NCI-H524 treated with DMSO at 0.1 percent for 48 hours (cell line): ENCODE data around the gene PELI2.

Source experiments
- DNase-seq: peaks from one replicate; lab custom pipeline; 2025; lab: John Stamatoyannopoulos, UW

Gene PELI2

DNA sequence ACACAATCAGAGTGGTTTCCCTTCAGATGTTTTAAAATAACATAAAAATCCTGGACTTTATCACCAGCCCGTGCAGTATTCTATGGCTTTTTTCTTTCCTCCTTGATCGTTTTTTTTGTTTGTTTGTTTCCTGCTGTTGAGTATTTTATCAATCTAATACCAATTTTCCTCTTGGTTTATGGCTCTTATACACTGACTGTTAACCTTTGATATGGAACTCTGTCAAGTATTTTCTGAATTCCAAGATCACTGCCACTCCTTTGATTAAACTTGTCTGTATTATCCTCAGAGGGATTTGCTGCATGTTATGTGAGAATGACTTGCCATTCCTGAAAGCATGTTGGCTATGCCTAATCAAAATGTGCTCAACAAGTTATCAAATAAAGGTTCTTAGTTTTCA lies 88.4 kb downstream of the PELI2 start:
- DNase-seq, result no peak

DNA sequence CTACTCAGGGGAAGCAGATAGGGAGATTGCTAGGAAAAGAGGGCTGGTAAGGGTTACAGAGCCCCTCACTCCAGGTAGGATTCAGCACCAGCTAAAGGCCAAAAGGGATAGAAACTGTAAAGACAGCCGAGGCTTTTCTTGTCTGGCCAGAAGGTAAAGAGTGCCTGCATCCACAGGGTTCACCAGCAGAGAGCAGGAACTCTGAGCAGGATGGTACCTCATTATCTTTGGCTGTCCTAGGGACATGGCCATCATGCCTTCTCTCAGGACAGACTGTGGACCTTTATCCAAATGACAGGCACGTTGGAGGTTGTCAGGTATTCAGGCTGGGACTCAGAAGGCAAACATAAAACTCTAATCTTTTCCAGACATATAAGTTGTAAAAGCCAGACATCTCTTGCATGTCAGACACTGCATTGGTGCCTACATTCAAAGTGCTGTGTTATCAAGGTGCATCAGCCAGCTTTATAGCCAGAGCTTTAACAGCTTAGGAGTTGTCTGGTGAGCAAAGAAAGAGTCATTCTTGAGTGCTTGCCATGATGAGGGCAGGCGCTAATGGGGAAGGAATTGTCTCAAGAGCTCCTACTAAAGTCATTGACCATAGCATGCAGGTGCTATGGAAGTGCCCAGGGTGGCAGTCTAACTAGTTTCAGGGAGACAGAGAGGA lies 89.5 kb downstream of the PELI2 start:
- no peak for DNase-seq

DNA sequence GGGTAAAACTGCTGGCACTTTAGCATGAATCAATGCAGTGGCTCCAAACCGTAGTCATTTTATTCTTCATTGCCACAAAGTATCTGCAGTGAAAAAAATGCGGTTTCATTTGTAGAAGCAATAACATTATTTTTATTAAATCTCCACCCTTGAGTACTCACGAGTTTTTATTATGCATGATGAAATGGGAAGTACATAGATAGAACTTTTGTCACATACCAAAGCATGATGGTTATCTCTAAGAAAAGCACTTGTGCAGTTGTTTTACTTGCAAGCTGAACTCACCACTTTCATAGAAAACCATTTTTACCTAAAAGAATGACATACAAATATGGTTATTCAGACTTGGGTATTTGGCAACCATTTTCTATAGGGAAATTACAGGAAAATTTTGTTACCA lies 90.3 kb downstream of the PELI2 start:
- DNase-seq, result no peak

DNA sequence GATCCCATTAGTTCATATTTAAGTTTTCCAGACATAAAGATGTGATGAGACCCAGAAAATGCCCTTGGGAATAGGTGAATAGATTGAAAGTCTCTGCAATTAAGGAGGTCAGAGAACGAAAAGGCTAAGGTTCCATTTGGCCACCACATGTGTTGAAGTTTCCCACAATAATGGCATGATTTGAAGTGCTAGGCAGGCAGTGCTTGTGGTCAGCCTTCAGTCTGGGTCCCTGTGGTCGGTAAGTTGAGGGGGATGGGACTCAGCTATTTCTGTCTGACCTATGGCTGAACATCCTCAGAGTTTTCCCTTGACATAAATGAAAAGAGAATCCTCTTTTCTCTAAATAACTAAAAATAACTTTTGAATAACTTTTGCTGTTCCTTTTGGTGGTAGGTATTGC lies 92.4 kb downstream of the PELI2 start:
- DNase-seq, result no peak

DNA sequence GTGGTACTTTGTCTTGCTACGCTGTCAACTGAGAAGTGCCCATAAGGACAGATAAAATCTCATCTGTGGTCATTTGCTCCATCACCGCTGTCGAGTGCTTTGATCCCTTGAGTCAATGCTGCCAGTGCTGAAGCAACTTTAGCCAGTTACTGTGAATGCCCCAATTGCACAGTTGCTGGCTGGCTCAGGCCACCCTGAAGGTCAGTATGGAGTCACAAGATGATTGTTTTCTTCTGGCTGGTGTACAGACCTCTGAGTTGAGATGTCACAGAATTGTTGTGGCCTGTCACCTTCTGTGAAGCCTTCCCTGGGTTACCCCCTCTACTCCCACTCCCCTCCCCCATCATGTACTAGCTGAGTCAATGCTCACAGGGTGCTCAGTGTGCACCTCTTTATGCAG lies 92.9 kb downstream of the PELI2 start:
- DNase-seq, result no peak

DNA sequence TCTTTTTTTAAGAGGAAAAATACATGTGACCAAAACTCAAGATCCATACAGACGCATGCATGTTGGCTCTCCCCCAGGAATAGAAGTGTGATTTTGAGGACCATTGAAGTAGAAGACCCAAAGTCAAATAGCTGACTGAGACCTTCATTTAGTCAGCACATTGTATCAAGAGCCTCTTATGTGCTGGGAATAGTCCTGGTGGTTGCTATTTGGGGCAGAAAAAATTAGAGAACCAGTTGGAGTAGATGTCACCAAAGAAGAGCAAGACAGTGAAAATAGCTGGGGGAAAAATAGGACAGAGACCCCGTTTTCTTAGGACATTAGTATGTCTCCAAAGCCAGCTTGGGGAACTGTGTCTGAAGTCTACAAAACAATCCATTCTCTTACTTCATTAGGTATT lies 93.6 kb downstream of the PELI2 start:
- no peak for DNase-seq

DNA sequence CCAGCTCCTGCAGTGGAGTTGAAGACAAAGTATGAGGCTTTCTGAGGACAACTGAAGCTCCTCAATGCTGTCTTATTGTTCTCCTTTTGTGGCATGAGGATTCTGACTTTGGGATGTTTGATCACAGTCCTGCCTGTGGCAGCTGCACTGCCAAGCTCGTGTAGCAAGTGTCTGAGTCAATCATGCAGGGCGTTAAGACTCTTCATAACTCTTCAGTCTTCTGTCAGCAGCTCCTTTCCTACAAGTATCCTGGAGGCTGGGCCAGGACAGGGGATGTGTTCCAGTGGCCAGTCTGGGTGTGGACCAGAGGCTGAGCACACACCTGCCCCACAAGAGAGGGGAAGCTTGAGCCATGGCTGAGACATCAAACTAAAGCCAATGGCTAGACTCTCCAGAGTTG lies 94.3 kb downstream of the PELI2 start:
- DNase-seq, result no peak

DNA sequence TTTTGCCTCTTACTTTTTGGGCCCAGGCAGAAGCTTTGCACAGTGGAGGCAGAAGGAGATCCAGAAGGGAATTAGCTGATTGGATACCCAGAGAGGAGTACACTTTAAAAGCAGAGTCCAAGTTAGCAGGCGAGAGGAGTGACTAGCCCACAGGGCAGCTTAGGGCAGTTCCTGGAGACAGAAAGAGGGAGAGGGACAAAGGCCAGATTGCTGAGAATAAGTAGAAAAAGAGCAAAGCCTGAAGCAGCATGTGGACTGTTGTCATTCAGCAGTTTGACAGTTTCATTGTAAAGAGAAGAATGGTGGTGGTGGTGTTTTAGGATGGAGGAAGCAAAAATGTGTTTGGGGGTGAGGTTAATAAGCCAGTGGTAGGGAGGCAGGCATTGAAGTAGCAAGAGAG lies 95.1 kb downstream of the PELI2 start:
- DNase-seq, result no peak

DNA sequence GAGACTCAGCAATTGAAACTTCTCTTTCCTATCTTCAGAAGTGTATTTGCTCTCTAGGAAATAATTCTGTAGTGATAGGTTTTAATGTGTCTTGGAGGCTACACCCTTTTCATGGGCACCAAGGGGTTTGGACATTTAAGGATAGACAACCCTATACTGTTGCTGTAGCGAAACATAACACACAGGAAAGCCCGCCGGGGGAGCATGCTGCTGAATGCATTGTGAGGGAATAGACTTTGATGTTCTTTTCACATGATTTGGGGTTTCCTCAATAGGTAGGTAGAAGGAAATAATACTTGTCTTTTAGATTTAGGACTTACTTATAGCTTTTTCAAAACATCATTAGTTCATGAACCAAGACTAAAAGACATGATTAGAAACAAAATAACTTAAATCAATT lies 97.0 kb downstream of the PELI2 start:
- no peak for DNase-seq

DNA sequence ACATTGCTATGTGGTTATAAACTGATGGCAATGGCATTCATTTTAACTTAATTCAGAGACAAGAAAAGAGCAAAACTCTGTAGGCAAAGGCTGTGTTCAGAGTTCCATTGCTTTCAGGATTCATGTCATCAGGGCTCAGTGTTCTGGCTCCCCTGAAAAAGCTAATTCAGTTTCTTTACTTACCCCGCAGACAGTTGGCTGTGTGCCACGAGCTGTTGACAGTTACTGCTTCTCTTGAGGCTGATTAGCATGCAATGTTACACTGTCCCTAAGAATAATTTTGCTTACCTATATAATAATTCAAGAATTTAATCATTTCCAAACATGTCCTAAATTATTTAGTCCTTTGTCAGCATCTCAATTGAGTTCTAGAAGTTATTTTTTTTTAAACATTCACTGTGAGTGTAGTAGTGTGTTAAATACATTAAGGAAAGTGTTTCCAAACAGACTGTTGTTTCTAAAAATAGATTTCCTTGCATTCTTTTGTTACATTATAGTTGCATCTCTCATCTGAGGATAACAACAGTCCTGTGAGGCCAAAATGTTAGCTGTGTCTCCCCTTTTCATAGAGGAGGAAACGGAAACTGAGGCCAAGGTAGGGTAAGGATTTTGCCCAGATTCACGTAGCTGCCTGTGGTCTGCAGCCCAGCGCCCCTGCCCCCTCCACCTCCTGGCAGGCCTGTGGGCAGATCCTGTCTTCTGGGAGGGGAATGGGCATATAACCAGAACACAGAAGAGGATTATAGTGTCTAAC lies 98.6 kb downstream of the PELI2 start:
- no peak for DNase-seq

DNA sequence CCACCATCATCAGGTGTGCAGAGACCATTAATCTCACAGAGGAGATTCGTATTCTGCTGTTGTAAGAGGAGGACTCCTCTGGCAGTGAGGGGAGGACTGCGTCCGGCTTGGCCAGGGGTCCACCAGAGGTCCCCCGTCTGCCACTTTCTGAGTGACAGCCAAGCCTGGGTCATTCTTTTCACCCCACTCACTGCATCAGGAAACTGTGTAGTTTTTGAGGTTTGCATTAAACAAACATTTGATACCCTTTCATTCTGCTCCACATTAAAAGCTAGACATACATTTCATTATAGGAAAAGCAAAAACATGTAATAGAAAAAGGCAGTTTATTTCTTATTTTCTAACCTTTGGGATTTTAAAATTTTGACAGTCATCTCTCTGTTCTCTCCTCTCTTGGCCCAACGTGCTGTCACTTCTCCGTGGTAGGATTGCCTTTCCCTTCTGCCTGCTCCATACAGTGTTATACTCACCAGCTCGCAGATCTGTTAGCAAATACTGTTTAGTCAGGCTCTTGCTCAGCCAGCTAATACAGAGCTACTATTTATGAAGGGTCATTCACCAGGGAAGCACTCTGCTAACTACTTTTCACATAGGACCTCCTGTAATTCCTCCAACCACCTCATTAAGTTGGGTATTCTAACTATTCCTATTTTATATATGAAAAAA lies 99.3 kb downstream of the PELI2 start:
- no peak for DNase-seq

DNA sequence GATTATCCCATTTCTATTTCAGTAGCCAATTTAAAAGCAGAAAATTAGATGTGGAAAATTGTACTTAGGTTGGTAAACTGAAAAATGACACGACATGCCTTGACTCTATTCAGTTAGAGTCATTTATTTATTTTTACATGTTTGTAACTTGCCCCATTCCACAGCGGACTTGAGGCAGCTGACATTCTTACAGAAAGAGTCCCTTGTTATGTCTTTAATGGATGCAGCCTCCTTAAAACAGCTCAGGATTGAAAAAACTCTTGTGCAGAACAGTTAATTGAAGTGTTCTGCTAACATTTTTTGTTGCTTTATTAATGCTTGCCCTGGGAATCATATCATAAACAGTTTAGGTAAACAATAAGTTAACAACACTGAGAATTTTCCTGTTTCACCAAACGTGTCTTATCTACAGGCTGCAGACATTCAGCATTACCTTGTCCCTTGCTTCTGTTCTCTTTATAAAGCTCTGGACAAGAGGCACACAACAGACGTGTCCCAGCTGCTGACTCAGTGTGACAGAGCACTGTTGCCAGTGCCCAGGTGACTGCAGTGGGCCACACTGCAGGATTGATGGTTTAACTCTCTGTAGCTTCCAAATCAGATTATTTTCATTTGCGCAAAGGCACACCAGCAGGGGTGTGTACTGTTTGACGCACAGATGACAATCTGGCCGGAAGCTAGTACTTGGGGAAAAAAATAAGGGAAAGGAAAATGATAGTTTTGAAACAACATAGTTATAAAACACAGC lies 101.6 kb downstream of the PELI2 start:
- DNase-seq, result no peak

DNA sequence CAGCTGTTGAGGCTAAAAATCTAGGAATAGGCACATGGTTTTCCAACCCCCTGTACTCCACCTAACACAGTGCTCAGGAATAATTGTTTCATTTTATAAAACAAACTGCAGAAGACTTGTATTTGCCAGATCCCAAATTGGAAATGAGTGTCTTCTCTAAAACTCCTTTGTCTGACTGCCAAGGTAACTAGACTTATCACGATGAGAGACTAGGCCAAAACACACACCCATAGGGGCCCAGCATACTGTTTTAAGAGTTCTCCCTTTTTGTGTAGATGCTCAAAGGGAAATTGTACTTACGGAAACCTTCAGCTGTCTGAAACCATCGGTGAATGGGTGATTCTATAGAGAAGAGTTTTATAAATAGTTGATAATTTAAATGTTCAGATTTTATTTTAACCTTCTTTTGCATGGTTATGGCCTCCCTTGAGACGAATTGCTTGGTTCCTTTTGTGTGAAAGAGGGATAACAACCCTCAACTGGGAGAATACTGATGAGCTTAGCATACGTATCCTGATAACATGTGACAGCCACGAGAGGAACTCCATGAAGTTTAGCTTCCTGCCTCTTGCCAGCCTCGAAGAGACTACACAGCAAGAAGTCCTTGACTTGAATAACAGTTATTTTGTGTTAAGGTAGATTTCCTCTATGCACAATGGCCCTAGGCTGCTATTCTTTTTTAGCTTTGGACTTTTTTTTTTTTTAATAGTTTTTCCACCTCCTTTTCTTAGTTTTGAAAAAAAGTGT lies 103.3 kb downstream of the PELI2 start:
- no peak for DNase-seq

DNA sequence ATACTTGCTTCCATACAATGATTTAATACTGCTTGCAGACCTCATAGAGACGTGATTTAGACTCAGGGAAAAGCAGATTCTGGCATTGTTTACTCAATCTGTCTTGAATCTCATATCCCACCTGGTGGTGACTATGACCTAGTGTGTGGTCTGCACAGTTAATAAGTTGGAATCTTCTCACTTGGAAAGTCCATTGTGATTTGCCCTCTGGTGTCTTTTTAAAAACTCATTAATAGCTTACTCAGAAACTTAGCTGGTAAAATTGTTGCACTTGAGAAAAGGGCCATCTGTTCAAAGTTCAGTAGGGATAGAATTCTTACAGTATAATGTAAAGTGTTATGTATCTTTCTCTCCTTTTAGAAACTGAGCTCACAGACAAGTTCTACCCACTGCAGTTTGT lies 106.0 kb downstream of the PELI2 start:
- DNase-seq, result peak; percentile 99

DNA sequence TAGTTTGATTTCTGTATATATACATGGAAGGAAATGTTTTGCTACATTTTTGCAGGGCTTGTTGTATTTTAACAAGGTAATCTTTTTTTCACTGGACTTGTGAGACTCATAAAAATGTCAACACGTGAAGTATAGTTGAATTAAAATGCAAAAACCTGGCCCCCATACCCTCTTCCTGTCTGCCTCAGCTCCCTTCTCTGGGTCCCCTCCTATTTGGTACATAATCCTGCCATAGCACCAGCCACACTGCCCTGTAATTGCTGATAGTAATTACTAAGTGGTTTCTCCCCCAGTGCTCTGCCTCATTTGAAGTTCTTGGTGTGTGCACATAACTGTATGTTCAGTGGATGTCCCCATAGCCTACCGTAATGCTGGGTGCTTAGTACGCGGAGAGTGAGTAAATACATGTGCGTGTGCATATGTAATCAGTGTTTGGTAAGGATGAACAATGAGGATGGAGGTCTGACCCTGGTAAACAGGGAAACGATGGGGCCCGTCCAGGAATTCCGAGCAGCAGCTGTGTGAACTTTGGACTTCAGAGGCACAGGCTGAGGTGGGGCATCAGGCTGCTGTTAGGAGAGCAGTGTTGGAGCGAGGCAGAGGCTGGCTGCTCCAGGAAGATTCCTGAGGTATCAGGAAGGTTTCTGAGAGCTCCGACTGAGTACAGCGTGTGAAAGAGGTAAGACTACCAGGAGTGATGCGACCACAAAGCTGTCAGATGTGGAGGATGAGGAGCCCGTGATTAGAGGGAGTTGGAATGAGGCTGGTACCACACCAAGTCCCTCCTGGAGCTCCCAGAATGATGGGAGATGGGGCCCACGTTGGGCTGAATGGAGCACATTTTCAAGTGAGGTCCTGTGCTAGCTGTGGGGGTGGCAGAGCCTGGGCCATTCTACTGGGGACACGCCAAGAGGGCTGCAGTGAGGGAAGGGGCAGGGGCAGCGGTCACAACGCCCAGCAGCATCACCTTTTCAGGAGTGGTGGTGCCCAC lies 106.8 kb downstream of the PELI2 start:
- DNase-seq, result peak; percentile 83

DNA sequence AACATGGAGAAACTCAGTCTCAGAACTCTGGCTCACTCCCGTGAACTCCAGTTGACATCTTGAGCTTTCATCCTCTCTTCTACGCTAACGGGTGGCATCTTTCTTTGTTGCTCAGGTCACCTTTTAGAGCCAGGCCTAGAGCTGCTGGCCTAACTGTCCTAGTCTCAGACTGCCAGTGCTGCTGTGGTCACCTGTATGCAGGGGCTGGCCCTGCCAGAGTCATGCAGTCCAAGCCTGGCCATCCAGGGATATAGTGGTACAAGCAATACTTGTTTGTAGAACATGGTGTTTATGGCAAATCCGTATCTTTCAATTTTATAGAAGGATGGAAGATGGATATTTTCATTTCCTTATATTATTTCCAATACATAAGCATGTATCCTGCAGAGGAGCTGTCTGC lies 117.2 kb downstream of the PELI2 start:
- DNase-seq, result no peak

DNA sequence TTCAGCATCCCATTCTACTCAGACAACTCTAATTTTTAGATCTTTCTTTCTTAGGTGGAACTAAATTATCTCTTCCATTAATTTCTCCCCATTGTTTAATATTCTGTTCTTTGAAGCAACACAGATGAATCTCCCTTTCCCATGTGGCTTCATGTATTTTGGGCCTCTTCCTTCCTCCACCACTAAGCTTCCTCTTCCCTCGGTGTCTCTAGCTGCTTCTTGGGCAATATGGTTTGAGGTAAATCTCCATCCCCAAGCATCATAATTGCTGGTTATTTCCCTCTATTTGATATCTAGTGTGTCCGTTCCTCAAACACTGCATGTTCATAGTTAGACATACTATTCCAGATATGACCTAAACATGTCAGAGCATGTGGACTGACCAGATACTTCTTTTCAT lies 119.2 kb downstream of the PELI2 start:
- DNase-seq, result no peak

DNA sequence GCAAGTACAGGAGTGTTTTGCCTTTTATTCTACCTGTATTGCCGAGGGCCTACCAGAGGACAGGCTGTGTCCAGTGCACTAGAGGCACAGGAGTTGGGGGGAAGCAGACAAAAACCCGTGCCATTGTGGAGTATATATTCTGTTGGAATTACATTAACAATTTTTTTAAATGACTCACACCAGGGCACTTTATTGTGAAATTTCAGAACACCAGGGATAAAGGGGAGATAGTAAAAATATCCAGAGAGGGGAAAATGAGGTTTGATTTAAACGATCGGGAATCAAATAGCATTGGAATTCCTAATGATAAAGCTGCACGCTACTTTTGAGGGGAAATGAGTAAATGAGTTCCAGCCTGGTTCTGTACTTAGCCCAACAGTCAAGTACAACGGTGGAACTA lies 123.2 kb downstream of the PELI2 start:
- no peak for DNase-seq

DNA sequence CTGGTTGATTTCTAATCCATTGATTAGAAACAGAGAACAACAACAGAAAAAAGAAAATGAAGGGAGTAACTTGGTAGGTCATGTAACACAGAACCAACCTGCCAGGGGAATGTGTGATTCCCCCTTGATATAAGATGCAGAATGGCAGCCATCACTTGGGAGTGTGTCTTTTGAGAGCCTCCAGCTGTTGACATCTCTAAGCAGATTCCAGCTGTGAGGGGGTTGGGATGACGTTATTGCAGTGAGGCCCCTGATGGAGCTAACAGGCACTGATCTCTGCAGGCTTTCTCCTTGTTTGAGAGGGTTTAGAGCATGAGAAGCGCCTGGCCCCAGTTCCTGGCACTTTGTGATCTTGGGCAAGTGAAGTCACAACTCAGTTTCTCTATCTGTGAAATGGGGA lies 124.9 kb downstream of the PELI2 start:
- DNase-seq, result no peak

DNA sequence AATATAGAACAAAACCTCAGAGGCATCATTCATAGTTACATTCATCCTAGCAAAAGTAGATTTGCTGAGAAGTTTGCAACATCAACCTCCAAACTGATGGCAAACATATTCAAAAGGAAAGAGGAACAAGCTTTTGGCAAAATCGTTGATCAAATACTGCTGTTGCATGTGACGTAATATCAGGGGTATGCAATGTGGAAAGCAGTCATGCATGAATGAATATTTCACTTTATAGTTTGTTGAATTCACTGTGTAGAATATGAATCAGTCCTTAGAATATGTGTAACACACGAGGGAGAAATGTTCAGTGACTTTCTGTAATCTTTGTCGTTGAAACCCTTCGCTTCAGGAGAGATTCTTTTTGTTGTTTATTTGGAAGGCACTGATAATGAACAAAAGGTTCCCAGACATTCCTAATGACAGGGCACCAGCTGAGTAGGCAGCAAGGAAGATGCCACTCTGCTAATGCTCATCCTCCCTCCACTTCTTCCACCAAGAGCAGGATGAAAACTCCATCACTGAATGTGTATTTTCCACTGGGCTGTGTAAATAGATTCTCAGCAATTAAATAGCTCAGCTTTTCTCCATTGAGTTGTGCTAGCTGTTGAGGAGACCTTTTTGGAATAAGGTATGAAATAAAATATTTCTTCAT lies 126.1 kb downstream of the PELI2 start:
- no peak for DNase-seq
